HEK293T (cell line): ENCODE data around the gene UGT1A1.

ENCODE experiments used
- ARNT ChIP-seq: fragments of 450-650 bp; IDR thresholded peaks from 2 replicates; pipeline ENCODE4 v1.6.1; 2017; ENCODE audit warnings: mild to moderate bottlenecking
- BHLHE40 ChIP-seq: fragments of 450-650 bp; IDR thresholded peaks from 2 replicates; pipeline ENCODE4 v1.6.1; 2016; ENCODE audit warnings: mild to moderate bottlenecking, moderate library complexity, borderline replicate concordance
- CTBP1 ChIP-seq: fragments of 450-650 bp; IDR thresholded peaks from 2 replicates; pipeline ENCODE4 v1.6.1; 2016; ENCODE audit warnings: borderline replicate concordance
- ELF4 ChIP-seq: fragments of 450-650 bp; IDR thresholded peaks from 2 replicates; pipeline ENCODE4 v1.6.1; 2017; ENCODE audit warnings: antibody characterized with exemption
- FOXA1 ChIP-seq: fragments of 450-650 bp; IDR thresholded peaks from 2 replicates; pipeline ENCODE4 v1.6.1; 2016; ENCODE audit warnings: mild to moderate bottlenecking
- FOXK2 ChIP-seq: fragments of 450-650 bp; IDR thresholded peaks from 2 replicates; pipeline ENCODE4 v1.6.1; 2016; ENCODE audit warnings: mild to moderate bottlenecking
- FOXM1 ChIP-seq: fragments of 450-650 bp; IDR thresholded peaks from 2 replicates; pipeline ENCODE4 v1.6.1; 2017; ENCODE audit warnings: mild to moderate bottlenecking, borderline replicate concordance
- HDGF ChIP-seq: fragments of 450-650 bp; IDR thresholded peaks from 2 replicates; pipeline ENCODE4 v1.6.1; 2017; ENCODE audit warnings: antibody characterized with exemption, borderline replicate concordance
- LEF1 ChIP-seq: fragments of 450-650 bp; IDR thresholded peaks from 2 replicates; pipeline ENCODE4 v1.6.1; 2017; ENCODE audit warnings: mild to moderate bottlenecking, borderline replicate concordance
- SP1 ChIP-seq: fragments of 450-650 bp; IDR thresholded peaks from 2 replicates; pipeline ENCODE4 v1.6.1; 2017
- SUZ12 ChIP-seq: fragments of 450-650 bp; IDR thresholded peaks from 2 replicates; pipeline ENCODE4 v1.6.1; 2016; ENCODE audit warnings: mild to moderate bottlenecking
- TARDBP ChIP-seq: fragments of 450-650 bp; IDR thresholded peaks from 2 replicates; pipeline ENCODE4 v1.6.1; 2016
- TF ChIP-seq, protein P1 (sequence below): fragments of 450-650 bp; IDR thresholded peaks from 2 replicates; pipeline ENCODE4 v1.6.1; 2016

- TF ChIP-seq BHLHE40: no peak
- TF ChIP-seq HDGF: no peak
- no peak for TF ChIP-seq FOXA1
- no peak for TF ChIP-seq FOXK2
- no peak for TF ChIP-seq TARDBP
- TF ChIP-seq ELF4: no peak
- TF ChIP-seq SUZ12: no peak
- no peak for TF ChIP-seq FOXM1
- no peak for TF ChIP-seq ARNT
- TF ChIP-seq CTBP1: no peak
- no peak for TF ChIP-seq SP1
- TF ChIP-seq, protein P1, sequence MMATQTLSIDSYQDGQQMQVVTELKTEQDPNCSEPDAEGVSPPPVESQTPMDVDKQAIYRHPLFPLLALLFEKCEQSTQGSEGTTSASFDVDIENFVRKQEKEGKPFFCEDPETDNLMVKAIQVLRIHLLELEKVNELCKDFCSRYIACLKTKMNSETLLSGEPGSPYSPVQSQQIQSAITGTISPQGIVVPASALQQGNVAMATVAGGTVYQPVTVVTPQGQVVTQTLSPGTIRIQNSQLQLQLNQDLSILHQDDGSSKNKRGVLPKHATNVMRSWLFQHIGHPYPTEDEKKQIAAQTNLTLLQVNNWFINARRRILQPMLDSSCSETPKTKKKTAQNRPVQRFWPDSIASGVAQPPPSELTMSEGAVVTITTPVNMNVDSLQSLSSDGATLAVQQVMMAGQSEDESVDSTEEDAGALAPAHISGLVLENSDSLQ: no peak
- no peak for TF ChIP-seq LEF1
These were observed 12.9 kb upstream of the UGT1A1 start for GRCh38 chr2:233747283-233747544.
